Kidney (tissue), 14 donors: Measurements from ENCODE around the gene STK38. TPM values are rescaled to one million over a fixed set of nuclear protein-coding genes. Genes with fewer than 3 reads are reported as not detected.

Source experiments
- DNase-seq, 5 donors: peaks; one replicate each; pipeline ENCODE4 v3.0.0-alpha.2; 2013 to 2020
- FAIRE-seq: peaks from 2 replicates; lab custom pipeline; 2012; peaks lifted over from hg19 to GRCh38; lab: Jason Lieb, UNC
- H3K27ac ChIP-seq, 2 donors: one replicate each; pipeline ENCODE4 v1.7.0; 2013; ENCODE audit warnings: low read depth in 2 of 2, low read length in 2 of 2, inconsistent platforms in 1 of 2
- H3K27me3 ChIP-seq: one replicate; pipeline ENCODE4 v1.7.1; 2013; ENCODE audit warnings: low read length, inconsistent platforms; ENCODE audit not compliant: control insufficient read depth, insufficient read depth
- H3K36me3 ChIP-seq, 3 donors: one replicate each; pipeline versions ENCODE4 v1.7.0 to v1.7.1; 2013; ENCODE audit warnings: low read length in 3 of 3, control low read depth in 1 of 3, inconsistent platforms in 1 of 3; ENCODE audit not compliant: insufficient read depth in 3 of 3, control insufficient read depth in 2 of 3
- H3K4me1 ChIP-seq, 3 donors: one replicate each; pipeline versions ENCODE4 v1.7.0 to v1.7.1; 2013; ENCODE audit warnings: low read length in 3 of 3, inconsistent platforms in 1 of 3, low read depth in 1 of 3; ENCODE audit not compliant: control insufficient read depth in 2 of 3, insufficient read depth in 2 of 3
- H3K4me3 ChIP-seq, 3 donors: one replicate each; pipeline versions ENCODE4 v1.7.0 to v1.8.1; 2013; ENCODE audit warnings: low read length in 3 of 3, control low read depth in 1 of 3, inconsistent platforms in 1 of 3
- H3K9ac ChIP-seq, 3 donors: one replicate each; pipeline versions ENCODE4 v1.7.0 to v1.7.1; 2013; ENCODE audit warnings: low read length in 3 of 3, control low read depth in 1 of 3, inconsistent platforms in 1 of 3
- H3K9me3 ChIP-seq, 3 donors: one replicate each; pipeline versions ENCODE4 v1.7.0 to v1.7.1; 2013; ENCODE audit warnings: low read length in 3 of 3, control low read depth in 1 of 3, inconsistent platforms in 1 of 3; ENCODE audit not compliant: control insufficient read depth in 2 of 3, insufficient read depth in 1 of 3
- CTCF ChIP-seq: IDR thresholded peaks from 3 replicates; pipeline ENCODE4 v1.5.1; 2012; ENCODE audit warnings: mild to moderate bottlenecking, moderate library complexity, borderline replicate concordance; ENCODE audit not compliant: insufficient read depth; ENCODE audit errors: extremely low read depth
- intact Hi-C: fragments of 100-400 bp; cut with DNase I; formaldehyde crosslinking; loops from one replicate; pipeline ENCODE4 v1.11.1; 2022
- polyA plus RNA-seq: library from polyadenylated mRNA; stranded (reverse); fragments of 350-450 nt; fragmentation: Illumina TruSeq; extraction: RNeasy Lipid Tissue Mini Kit (QIAGEN cat#74804); gene quantifications from one replicate; pipeline ENCODE4 v1.2.3, GENCODE V29; 2014; ENCODE audit warnings: low read depth, low replicate concordance; ENCODE audit not compliant: insufficient read depth
- total RNA-seq: library from RNA; stranded (reverse); fragmentation: NEBNext Ultra II Directional; extraction: Animal tissue kit (Norgen Biotek cat#: 25700); gene quantifications from one replicate; pipeline ENCODE4 v1.2.1, GENCODE V29; 2021
- donor health status: control.
- donor health status: control.
- donor health status: control.
- donor health status: control.
- donor health status: control.
- donor health status: DM: yes; HTN: yes; CAD: no.
- donor health status: Normal renal cell carcinoma (clear cell type).

The STK38 gene
- total and polyA plus RNA-seq, 2 donors from 2014 or later = 21.3 to 30.4 TPM

GRCh38 chr6:36571122-36572043 is 24.1 kb upstream of the STK38 start:
- intact Hi-C loops = no loop called here
- no peaks in the 10 kb centered on the region for H3K27me3 ChIP-seq
- H3K36me3 ChIP-seq = no peaks in the 10 kb centered on the region
- FAIRE-seq = no peak
- TF ChIP-seq CTCF = no peak
- H3K9ac ChIP-seq = no peak overlapping the region
- H3K27ac ChIP-seq = no peak overlapping the region
- no peak overlapping the region for H3K4me3 ChIP-seq
- DNase-seq = no peak
- no peaks in the 10 kb centered on the region for H3K9me3 ChIP-seq
- no peaks in the 10 kb centered on the region for H3K4me1 ChIP-seq

DNA sequence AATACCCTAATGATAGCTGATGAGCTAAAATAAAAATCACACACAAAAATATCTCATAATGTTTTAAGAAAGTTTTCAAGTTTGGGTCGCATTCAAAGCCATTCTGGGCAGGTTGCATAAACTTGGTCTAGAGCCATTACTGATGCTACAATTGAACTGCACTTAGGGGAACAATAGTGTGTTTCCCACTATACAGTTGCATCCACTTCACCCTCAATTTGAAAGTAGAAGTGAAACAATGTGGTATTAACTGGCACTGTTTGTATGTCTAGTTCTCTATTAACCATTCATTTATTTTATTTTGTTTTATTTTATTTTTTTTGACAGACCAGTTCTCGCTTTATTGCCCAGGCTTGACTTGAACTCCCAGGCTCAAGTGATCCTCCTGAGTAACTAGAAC is 23.0 kb upstream of the STK38 start:
- TF ChIP-seq CTCF = no peak
- no peaks in the 10 kb centered on the region for H3K36me3 ChIP-seq
- DNase-seq (no peak), FAIRE-seq (no peak)
- H3K9me3 ChIP-seq = no peaks in the 10 kb centered on the region
- H3K4me1 ChIP-seq = no peaks in the 10 kb centered on the region
- no peak overlapping the region for H3K9ac ChIP-seq
- no peak overlapping the region for H3K4me3 ChIP-seq
- H3K27me3 ChIP-seq = no peaks in the 10 kb centered on the region
- no peak overlapping the region for H3K27ac ChIP-seq
- intact Hi-C loops = no loop called here

DNA sequence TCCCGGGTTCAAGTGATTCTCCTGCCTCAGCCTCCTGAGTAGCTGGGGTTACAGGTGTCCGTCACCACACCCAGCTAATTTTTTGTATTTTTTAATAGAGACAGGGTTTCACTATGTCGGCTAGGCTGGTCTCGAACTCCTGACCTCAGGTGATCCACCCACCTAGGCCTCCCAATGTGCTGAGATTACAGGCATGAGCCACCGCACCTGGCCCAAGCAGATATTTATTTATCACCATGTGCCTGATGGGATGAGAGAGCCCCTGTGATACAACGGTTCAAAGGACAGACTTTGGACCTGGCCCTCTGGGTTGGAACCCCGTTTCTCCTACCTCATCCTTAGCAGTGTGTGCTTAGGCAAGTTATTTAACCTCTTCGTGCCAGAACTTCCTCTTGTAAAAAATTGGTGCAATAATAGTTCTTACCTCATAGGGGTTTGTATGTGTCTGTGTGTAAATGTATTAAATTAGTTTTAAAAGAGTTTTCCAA is 19.2 kb upstream of the STK38 start:
- DNase-seq = no peak
- no peak for TF ChIP-seq CTCF
- Histone ChIP-seq H3K36me3 (no peaks in the 10 kb centered on the region), H3K27ac (no peak overlapping the region), H3K27me3 (no peaks in the 10 kb centered on the region), H3K4me1 (no peaks in the 10 kb centered on the region), H3K4me3 (no peak overlapping the region), H3K9ac (no peak overlapping the region), H3K9me3 (no peaks in the 10 kb centered on the region)
- no peak for FAIRE-seq
- intact Hi-C loops = no loop called here
